ENCODE measurements around the gene CCNC.

GRCh38 chr6:99553888-99554287 lies 14.6 kb downstream of the CCNC start:
- TF ChIP-seq CTCF (IDR thresholded peaks at IDR 0.05; ENCODE audit: poor library complexity, severe bottlenecking) (no peak), POLR2AphosphoS5 (IDR thresholded peaks at IDR 0.05) (no peak), MXI1 (conservative IDR thresholded peaks at IDR 0.05; ENCODE audit: poor library complexity, severe bottlenecking) (no peak), EZH2 (IDR thresholded peaks at IDR 0.05; ENCODE audit: borderline replicate concordance, insufficient read depth, low read length, poor library complexity, severe bottlenecking) (no peak), REST (IDR thresholded peaks at IDR 0.05; ENCODE audit: borderline replicate concordance) (no peak), SMC3 (conservative IDR thresholded peaks at IDR 0.05; ENCODE audit: poor library complexity) (no peak), EP300 (conservative IDR thresholded peaks at IDR 0.05; ENCODE audit: poor library complexity, severe bottlenecking) (no peak), RAD21 (conservative IDR thresholded peaks at IDR 0.05) (no peak)

Measured in neural cell (in vitro differentiated cells).